Naive thymus-derived CD4-positive, alpha-beta T cell (primary cell): Measurements from ENCODE around the gene PLEKHM1. TPM values are rescaled to one million over a fixed set of nuclear protein-coding genes. Genes with fewer than 3 reads are reported as not detected.
A peak's percentile ranks its signal among the peaks of the same experiment; 100 is the strongest.

ENCODE experiments used
- ATAC-seq: fragments of 150-1000 bp; cut with Tn5 transposase; 2 replicates; pipeline ENCODE4 v1.10.0; 2021; ENCODE audit warnings: mild to moderate bottlenecking, moderate library complexity
- CTCF ChIA-PET: fragments of 350-600 bp; sonication (Branson Sonifier 250); formaldehyde crosslinking; loops from one replicate; lab custom pipeline; 2021; ENCODE audit warnings: antibody characterized with exemption; lab: Charles Lee
- POLR2A ChIA-PET: fragments of 350-600 bp; sonication (Branson Sonifier 250); formaldehyde crosslinking; loops from one replicate; lab custom pipeline; 2021; ENCODE audit warnings: antibody characterized with exemption, inconsistent platforms; lab: Charles Lee
- DNase-seq, 9 donors: peaks; one replicate each; pipeline versions ENCODE4 v3.0.0 to v3.0.0-alpha.2; 2020 to 2022; ENCODE audit warnings: mixed read lengths in 1 of 9
- H3K27ac ChIP-seq: one replicate; pipeline ENCODE4 v1.7.0; 2013; ENCODE audit warnings: mild to moderate bottlenecking, low read depth, low read length, moderate library complexity
- H3K27me3 ChIP-seq, 2 donors: one replicate each; pipeline ENCODE4 v1.7.0; 2013; ENCODE audit warnings: low read length in 2 of 2, mild to moderate bottlenecking in 2 of 2, moderate library complexity in 2 of 2; ENCODE audit not compliant: control insufficient read depth in 2 of 2, insufficient read depth in 2 of 2
- H3K36me3 ChIP-seq, 3 experiments: 1 replicate in 2 of 3; 2 replicates in 1 of 3; pipeline ENCODE4 v1.7.0; 2013; ENCODE audit warnings: low read length in 3 of 3, mild to moderate bottlenecking in 3 of 3, moderate library complexity in 1 of 3; ENCODE audit not compliant: insufficient read depth in 3 of 3, control insufficient read depth in 2 of 3
- H3K4me1 ChIP-seq, 2 donors: one replicate each; pipeline ENCODE4 v1.7.0; 2013; ENCODE audit warnings: low read length in 2 of 2, mild to moderate bottlenecking in 2 of 2, moderate library complexity in 1 of 2; ENCODE audit not compliant: control insufficient read depth in 2 of 2, insufficient read depth in 2 of 2
- H3K4me3 ChIP-seq: 2 replicates; pipeline ENCODE4 v1.7.0; 2013; ENCODE audit warnings: mild to moderate bottlenecking, low read length
- H3K9me3 ChIP-seq, 3 experiments: 1 replicate in 2 of 3; 2 replicates in 1 of 3; pipeline ENCODE4 v1.7.0; 2013; ENCODE audit warnings: low read length in 3 of 3; ENCODE audit not compliant: control insufficient read depth in 2 of 3
- H3K27ac Mint-ChIP-seq, 9 donors: one replicate each; pipeline ENCODE4 v1.8.0; 2020 to 2022; ENCODE audit warnings: mixed read lengths in 9 of 9, mild to moderate bottlenecking in 8 of 9, moderate library complexity in 5 of 9, inconsistent platforms in 2 of 9
- H3K27me3 Mint-ChIP-seq, 5 donors: one replicate each; pipeline ENCODE4 v1.8.0; 2021 to 2022; ENCODE audit warnings: mixed read lengths in 5 of 5, mild to moderate bottlenecking in 1 of 5
- H3K36me3 Mint-ChIP-seq, 5 donors: one replicate each; pipeline ENCODE4 v1.8.0; 2020 to 2022; ENCODE audit warnings: mixed read lengths in 5 of 5, mild to moderate bottlenecking in 3 of 5, inconsistent platforms in 1 of 5
- H3K4me1 Mint-ChIP-seq, 7 donors: one replicate each; pipeline ENCODE4 v1.8.0; 2020 to 2022; ENCODE audit warnings: mixed read lengths in 7 of 7, mild to moderate bottlenecking in 3 of 7, inconsistent platforms in 1 of 7
- H3K4me3 Mint-ChIP-seq, 10 donors: one replicate each; pipeline ENCODE4 v1.8.0; 2020 to 2022; ENCODE audit warnings: mild to moderate bottlenecking in 10 of 10, mixed read lengths in 10 of 10, moderate library complexity in 6 of 10, inconsistent platforms in 2 of 10
- H3K9me3 Mint-ChIP-seq, 11 donors: one replicate each; pipeline ENCODE4 v1.8.0; 2020 to 2022; ENCODE audit warnings: mixed read lengths in 11 of 11, mild to moderate bottlenecking in 4 of 11, inconsistent platforms in 1 of 11, moderate library complexity in 1 of 11
- intact Hi-C, 2 donors: fragments of 100-400 bp; cut with micrococcal nuclease; formaldehyde crosslinking; loops; one replicate each; pipeline ENCODE4 v1.15.1; 2023
- polyA plus RNA-seq, 2 donors: library from polyadenylated mRNA; unstranded; fragments of 300-500 nt; fragmentation: Illumina TruSeq; gene quantifications; one replicate each; pipeline ENCODE4 v1.2.3, GENCODE V29; 2021
- total RNA-seq, 6 experiments: library from RNA in 5 of 6; stranded (reverse) in 5 of 6; gene quantifications; 1 replicate in 5 of 6; 2 replicates in 1 of 6; pipeline ENCODE4 v1.2.3 and lab custom pipeline; 2021 to 2026

Gene PLEKHM1
- total and polyA plus RNA-seq, 7 experiments from 2014 or later = 11.5 to 111 (median 76.3) TPM

- peaks cover 0 to under 1% (median 0%) of the 10 kb centered on the region in 11 donors for H3K9me3 Mint-ChIP-seq
- POLR2A ChIA-PET = interaction anchor here (1.6 kb wide), 1 partner anchor 11 kb away, joined by 7 read pairs; no protein-coding TSS in a partner anchor
- Histone ChIP-seq H3K36me3 (no peaks in the 10 kb centered on the region), H3K27me3 (no peaks in the 10 kb centered on the region), H3K9me3 (no peaks in the 10 kb centered on the region), H3K27ac (no peak overlapping the region), H3K4me1 (peaks cover 7 to 11% of the 10 kb centered on the region in 2 donors), H3K4me3 (no peak overlapping the region)
- no peak for DNase-seq
- CTCF ChIA-PET = interaction anchor here (1.1 kb wide), 1 partner anchor 15 kb away, joined by 3 read pairs; no protein-coding TSS in a partner anchor
- ATAC-seq = no peak
- no peaks in the 10 kb centered on the region for H3K27me3 Mint-ChIP-seq
- no peak overlapping the region for H3K27ac Mint-ChIP-seq
- intact Hi-C loops = no loop called here
- peaks cover 5 to 14% (median 12%) of the 10 kb centered on the region in 7 donors for H3K4me1 Mint-ChIP-seq
- H3K4me3 Mint-ChIP-seq = no peak overlapping the region
- peaks cover 0 to 10% (median 0%) of the 10 kb centered on the region in 5 donors for H3K36me3 Mint-ChIP-seq
Measured at GRCh38 chr17:45423975-45424335, 66.6 kb downstream of the PLEKHM1 start.

- peaks cover 0 to 2% (median 0%) of the 10 kb centered on the region in 11 donors for H3K9me3 Mint-ChIP-seq
- no peaks in the 10 kb centered on the region for H3K27me3 ChIP-seq
- DNase-seq (no peak), ATAC-seq (no peak)
- intact Hi-C loops = no loop called here
- H3K4me1 Mint-ChIP-seq = peaks cover 4 to 9% (median 7%) of the 10 kb centered on the region in 7 donors
- no peak overlapping the region for H3K4me3 Mint-ChIP-seq
- POLR2A ChIA-PET = interaction anchor here (1.6 kb wide), 1 partner anchor 10 kb away, joined by 7 read pairs; no protein-coding TSS in a partner anchor
- no peak overlapping the region for H3K4me3 ChIP-seq
- H3K27me3 Mint-ChIP-seq = no peaks in the 10 kb centered on the region
- H3K27ac ChIP-seq = no peak overlapping the region
- H3K4me1 ChIP-seq = peaks cover 6 to 7% of the 10 kb centered on the region in 2 donors
- CTCF ChIA-PET = no interaction called here
- no peaks in the 10 kb centered on the region for H3K9me3 ChIP-seq
- H3K27ac Mint-ChIP-seq = peak overlapping the region in 1 of 9 donors; percentile 7
- H3K36me3 ChIP-seq = no peaks in the 10 kb centered on the region
- peaks cover 0 to 10% (median 0%) of the 10 kb centered on the region in 5 donors for H3K36me3 Mint-ChIP-seq
Measured at GRCh38 chr17:45423304-45423974, 67.1 kb downstream of the PLEKHM1 start.

- Mint-ChIP-seq H3K4me3 (no peak overlapping the region), H3K27me3 (no peaks in the 10 kb centered on the region), H3K36me3 (peaks cover 0 to 6% (median 2%) of the 10 kb centered on the region in 5 donors), H3K9me3 (peaks cover 0 to 4% (median 0%) of the 10 kb centered on the region in 11 donors), H3K27ac (peak overlapping the region in 6 of 9 donors; percentile 13 to 93 (median 66)), H3K4me1 (peaks cover 17 to 30% (median 29%) of the 10 kb centered on the region in 7 donors)
- CTCF ChIA-PET = interaction anchor here (0.6 kb wide), 1 partner anchor 347 kb away, joined by 3 read pairs; no protein-coding TSS in a partner anchor
- POLR2A ChIA-PET = no interaction called here
- no peaks in the 10 kb centered on the region for H3K27me3 ChIP-seq
- H3K36me3 ChIP-seq = no peaks in the 10 kb centered on the region
- no peak overlapping the region for H3K27ac ChIP-seq
- DNase-seq (no peak), ATAC-seq (no peak)
- no peaks in the 10 kb centered on the region for H3K9me3 ChIP-seq
- intact Hi-C loops = no loop called here
- H3K4me1 ChIP-seq = peaks cover 8 to 19% of the 10 kb centered on the region in 2 donors
- H3K4me3 ChIP-seq = no peak overlapping the region
Measured at GRCh38 chr17:45414990-45415881, 75.3 kb downstream of the PLEKHM1 start.

- no peak for DNase-seq
- H3K27ac Mint-ChIP-seq = no peak overlapping the region
- H3K27me3 Mint-ChIP-seq = no peaks in the 10 kb centered on the region
- Histone ChIP-seq H3K36me3 (peaks cover 0 to 8% (median 0%) of the 10 kb centered on the region in 3 experiments), H3K27ac (no peak overlapping the region), H3K27me3 (no peaks in the 10 kb centered on the region), H3K9me3 (no peaks in the 10 kb centered on the region), H3K4me3 (no peak overlapping the region), H3K4me1 (peaks cover 15 to 29% of the 10 kb centered on the region in 2 donors)
- no peak overlapping the region for H3K4me3 Mint-ChIP-seq
- ATAC-seq = peak; percentile 76
- POLR2A ChIA-PET = interaction anchor here (0.9 to 1.7 kb wide), 3 partner anchors 8 to 21 kb away, joined by 3 to 7 read pairs (median 4); no protein-coding TSS in a partner anchor
- CTCF ChIA-PET = no interaction called here
- intact Hi-C loops = no loop called here
- peaks cover 0 to 6% (median 4%) of the 10 kb centered on the region in 5 donors for H3K36me3 Mint-ChIP-seq
- peaks cover 0 to 2% (median 0%) of the 10 kb centered on the region in 11 donors for H3K9me3 Mint-ChIP-seq
- peaks cover 25 to 45% (median 38%) of the 10 kb centered on the region in 7 donors for H3K4me1 Mint-ChIP-seq
Measured at GRCh38 chr17:45413498-45413923, 77.0 kb downstream of the PLEKHM1 start.

GRCh38 chr17:45411348-45412105, 79.0 kb downstream of the PLEKHM1 start:
- Histone ChIP-seq H3K4me3 (no peak overlapping the region), H3K27me3 (no peaks in the 10 kb centered on the region), H3K4me1 (peaks cover 29 to 44% of the 10 kb centered on the region in 2 donors), H3K27ac (peak overlapping the region; percentile 94), H3K36me3 (peaks cover 0 to 8% (median 0%) of the 10 kb centered on the region in 3 experiments), H3K9me3 (no peaks in the 10 kb centered on the region)
- ATAC-seq = no peak
- Mint-ChIP-seq H3K4me3 (peak overlapping the region; percentile 97 to 100 (median 99)), H3K36me3 (peaks cover 3 to 11% (median 4%) of the 10 kb centered on the region in 5 donors), H3K27ac (peak overlapping the region; percentile 96 to 99 (median 99)), H3K27me3 (no peaks in the 10 kb centered on the region), H3K9me3 (peaks cover 0 to 2% (median 0%) of the 10 kb centered on the region in 11 donors), H3K4me1 (peaks cover 42 to 61% (median 58%) of the 10 kb centered on the region in 7 donors)
- CTCF ChIA-PET = interaction anchor here (0.6 kb wide), 1 partner anchor 14 kb away, joined by 3 read pairs; no protein-coding TSS in a partner anchor
- intact Hi-C loops = loop anchor here (2.0 kb wide), 2 partner anchors 17 to 513 kb away; partner anchors contain the start of gene EFTUD2 (in 1 of the 2)
- POLR2A ChIA-PET = interaction anchor here (0.8 to 1.0 kb wide), 2 partner anchors 250 to 251 kb away, joined by 3 to 4 read pairs; partner anchors contain the start of gene HEXIM2
- no peak for DNase-seq
